ENCODE data around the gene CCR8. TPM values are rescaled to one million over a fixed set of nuclear protein-coding genes. Genes with fewer than 3 reads are reported as not detected.

Gene CCR8
- total RNA-seq, 4 donors from 2014 or later, result not detected

Other genes with a start within 250 kb of the CCR8 start
- 10 to 100 TPM; 32.3 to 73.4 (median 47.5) TPM for gene GORASP1, start 222.1 kb upstream of the CCR8 start, total RNA-seq
- 10 to 100 TPM in 1 of 4 donors, 1 to 10 TPM in 3; 2.8 to 16.3 (median 6.1) TPM for gene TTC21A, start 222.0 kb upstream of the CCR8 start, total RNA-seq
- gene CSRNP1, start 176.1 kb upstream of the CCR8 start, total RNA-seq, result 10 to 100 TPM; 23.6 to 79.7 (median 55.0) TPM
- under 1 TPM in 2 of 4 donors, not detected in 2; 0.06 to 0.07 TPM for gene XIRP1, start 137.1 kb upstream of the CCR8 start, total RNA-seq
- gene CX3CR1, start 49.7 kb upstream of the CCR8 start, total RNA-seq, result 1 to 10 TPM in 3 of 4 donors, not detected in 1; 1.1 to 7.6 (median 2.1) TPM
- gene SLC25A38, start 53.7 kb downstream of the CCR8 start, total RNA-seq, result 10 to 100 TPM; 22.6 to 30.3 (median 26.7) TPM
- 1,000 to 10,000 TPM in 3 of 4 donors, 100 to 1,000 TPM in 1; 824 to 1,988 (median 1,203) TPM for gene RPSA, start 77.0 kb downstream of the CCR8 start, total RNA-seq
- gene MOBP, start 138.0 kb downstream of the CCR8 start, total RNA-seq, result under 1 TPM in 1 of 4 donors, not detected in 3; 0.43 TPM